ELR (cell line): ENCODE results near the gene AGAP1.
A peak's percentile ranks its signal among the peaks of the same experiment; 100 is the strongest.

Experiments used
- DNase-seq: peaks from one replicate; pipeline ENCODE4 v3.0.0-alpha.2; 2015; ENCODE audit warnings: low read depth

Gene AGAP1

DNA sequence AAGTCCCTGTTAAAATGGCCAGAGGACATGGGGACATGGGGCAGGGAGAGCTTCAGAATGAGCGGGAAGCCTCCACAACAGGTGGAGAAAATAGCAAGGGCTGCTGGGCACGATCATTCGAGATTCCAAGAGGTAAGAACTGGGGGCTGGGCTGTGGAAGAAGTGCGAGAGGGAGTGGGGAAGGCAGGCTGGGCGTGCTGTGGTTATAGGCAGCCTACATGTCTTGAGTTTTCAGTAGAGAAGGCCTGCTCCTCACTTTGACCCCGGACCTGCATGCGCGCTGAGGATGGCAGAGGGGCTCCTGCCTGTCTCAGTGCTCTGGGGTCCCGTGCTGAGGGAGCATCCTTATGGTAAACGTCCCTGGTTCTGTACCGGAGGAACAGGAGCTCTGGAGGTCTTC lies 115.5 kb downstream of the AGAP1 start:
- no peak for DNase-seq

DNA sequence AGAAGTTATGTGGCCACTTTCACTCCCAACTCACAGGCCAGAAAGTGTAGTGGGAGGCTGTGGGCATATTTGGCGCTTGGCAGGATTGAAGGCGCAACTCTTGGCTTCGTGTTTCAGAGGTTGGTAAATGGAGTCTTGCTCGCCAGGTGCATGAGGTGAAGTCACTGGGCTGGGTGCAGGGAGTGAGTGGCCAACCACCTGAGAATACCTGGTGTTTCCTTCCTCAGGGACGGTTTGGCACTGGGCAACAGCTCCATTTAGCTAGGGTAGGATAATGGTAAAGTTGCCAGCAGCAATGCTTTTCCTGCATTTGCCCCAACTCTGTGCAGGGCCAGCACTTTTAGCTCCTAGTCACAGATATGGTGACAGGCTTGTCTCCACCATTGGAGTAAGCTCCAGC lies 115.9 kb downstream of the AGAP1 start:
- no peak for DNase-seq

DNA sequence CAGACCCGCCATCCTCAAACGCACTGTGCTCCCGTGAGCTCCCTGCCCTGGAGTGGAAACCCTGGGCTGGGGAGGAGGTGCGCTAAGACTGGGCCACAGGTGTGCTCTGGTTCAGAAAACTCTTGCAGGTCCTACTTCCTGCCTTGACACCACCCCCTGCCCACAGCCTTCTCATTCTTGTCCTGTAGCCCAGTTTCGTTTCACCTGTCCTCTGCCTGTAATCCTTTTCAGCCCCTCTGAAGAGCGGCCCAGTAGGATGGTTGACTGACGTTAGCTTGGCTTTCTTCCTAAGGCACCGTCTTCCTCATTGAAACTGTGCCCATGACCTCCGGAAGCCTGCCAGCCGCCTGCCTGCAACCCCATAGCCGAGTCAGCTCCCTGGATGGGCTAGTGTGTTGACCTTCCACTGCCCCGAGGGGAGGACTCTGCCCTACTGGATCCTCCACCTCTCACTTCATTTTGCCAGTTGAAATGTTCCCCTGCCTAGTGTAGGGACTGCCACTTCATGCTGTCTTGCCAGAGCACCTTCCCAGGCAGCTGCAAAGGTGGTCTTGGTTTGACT lies 116.9 kb downstream of the AGAP1 start:
- no peak for DNase-seq

DNA sequence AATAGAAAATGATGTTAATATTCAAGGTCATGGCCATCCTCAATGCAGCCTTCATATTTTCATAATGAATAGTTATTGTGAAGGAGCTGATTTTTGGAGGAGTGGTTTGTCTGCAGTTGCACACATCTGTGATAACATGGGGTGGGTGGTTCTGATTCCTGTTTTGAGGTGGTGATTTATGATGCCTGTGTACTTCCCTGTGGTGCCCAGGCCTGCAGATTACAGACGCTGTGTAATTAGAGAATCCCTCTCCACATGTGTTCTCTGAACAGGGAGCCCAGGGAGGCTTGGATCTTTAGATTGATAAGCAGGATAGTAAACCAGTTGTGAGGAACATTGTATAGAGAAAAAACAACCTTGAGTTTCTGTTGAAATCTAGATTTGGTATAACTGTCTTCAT lies 117.5 kb downstream of the AGAP1 start:
- no peak for DNase-seq

DNA sequence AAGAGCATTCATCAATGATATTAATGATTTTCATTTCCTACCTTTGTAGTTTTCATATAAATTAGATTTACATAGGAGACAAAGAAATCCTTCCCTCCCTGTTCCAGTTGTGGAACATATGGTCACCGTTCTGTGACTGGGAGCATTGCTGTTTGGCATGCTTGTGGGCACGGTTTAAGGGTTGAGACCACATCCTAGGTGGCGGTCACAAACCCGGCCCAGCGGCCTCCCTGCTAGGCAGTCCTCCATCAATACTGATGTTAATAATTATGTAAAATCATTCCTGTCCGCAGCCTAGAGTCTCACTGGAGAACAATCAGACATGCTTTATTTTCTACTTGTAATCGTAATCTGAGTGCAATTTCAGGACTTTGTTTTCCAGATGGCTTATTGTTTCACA lies 117.9 kb downstream of the AGAP1 start:
- DNase-seq = no peak

DNA sequence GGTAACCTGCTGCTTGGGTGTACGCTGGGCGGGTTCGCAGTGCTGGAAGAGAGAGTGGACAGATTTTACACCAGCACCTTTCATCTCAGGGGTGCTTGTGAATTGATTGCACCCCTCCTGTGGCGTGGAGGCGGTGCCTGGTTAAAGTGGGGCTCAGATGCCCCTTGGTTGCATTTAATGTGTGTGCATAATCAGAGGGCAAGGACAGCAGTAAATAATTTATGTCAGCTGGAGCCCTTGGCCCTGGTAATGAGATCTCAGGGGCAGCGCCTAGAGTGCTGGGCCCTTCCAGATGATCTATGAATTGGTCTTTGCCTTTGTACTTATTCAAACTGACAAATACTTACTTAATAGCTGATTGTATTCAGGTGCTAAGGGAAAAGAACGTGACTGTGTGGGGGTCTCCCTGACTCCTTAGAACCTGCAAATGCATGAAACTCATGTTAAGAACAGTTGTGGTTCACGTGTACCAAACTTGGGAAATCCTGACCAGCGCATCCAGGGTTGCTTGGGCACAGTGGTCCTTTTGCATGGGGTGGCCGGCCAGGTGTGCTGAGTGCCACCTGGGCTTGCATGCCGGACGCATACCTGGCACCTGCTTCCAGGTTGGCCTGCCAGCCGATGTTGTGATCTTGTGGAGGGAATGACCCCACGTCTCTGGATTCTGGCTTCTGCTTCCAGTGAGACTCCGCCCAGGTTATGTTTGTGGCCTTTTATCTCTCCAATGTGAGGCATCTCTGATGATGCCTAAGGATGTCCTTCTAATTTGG lies 118.5 kb downstream of the AGAP1 start:
- DNase-seq = no peak

DNA sequence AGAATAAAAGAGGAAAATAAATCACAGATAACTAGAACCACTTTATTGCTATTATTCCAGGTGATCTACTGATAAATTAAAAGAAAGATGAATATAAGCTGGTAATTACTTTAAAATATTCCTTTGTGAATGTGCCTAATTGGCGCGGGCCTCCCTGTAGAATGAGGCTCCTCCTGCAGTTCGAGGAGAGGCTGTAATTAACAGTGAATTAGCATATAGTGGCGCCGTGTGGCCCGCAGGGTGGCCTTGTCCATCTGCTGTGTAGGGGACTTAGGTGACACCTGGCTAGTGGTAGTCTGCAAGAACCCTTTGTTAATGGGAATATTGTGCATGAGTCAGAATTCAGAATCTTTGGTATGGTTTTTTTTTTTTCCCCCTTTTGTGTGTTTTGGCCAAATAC lies 119.8 kb downstream of the AGAP1 start:
- DNase-seq = no peak

DNA sequence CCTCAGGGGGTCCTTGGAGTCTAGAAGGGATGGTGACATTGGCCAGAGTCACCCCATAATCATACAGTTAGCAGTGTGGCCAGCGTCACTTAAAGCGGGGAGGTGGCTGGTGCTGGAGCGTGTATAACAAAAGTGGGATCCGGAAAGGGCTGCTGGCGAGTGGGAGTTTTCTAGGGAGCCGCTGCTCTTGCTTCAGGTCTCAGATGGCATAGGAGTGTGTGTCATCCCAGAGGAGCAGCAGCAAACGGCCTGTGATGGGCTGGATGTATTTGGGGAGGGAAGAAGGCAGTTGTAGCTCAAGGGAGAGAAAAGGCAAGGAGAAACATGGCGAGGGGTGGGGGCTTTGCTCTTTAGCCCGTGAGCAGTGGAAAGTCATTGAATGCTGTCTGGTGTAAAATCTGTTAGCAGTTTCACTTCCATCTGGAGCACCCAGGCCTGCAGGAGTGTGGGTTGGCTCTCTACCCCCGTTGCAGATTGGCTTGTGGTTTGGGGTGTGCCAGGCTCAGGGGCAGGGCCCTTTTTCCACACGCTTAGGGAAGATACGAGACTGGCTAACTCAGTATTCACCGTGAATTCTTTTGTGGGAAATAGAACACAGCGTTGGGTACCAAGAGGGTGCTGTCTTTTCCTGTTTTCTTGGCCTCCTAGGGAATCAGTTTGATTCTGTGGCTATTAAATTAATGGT lies 120.5 kb downstream of the AGAP1 start:
- no peak for DNase-seq

DNA sequence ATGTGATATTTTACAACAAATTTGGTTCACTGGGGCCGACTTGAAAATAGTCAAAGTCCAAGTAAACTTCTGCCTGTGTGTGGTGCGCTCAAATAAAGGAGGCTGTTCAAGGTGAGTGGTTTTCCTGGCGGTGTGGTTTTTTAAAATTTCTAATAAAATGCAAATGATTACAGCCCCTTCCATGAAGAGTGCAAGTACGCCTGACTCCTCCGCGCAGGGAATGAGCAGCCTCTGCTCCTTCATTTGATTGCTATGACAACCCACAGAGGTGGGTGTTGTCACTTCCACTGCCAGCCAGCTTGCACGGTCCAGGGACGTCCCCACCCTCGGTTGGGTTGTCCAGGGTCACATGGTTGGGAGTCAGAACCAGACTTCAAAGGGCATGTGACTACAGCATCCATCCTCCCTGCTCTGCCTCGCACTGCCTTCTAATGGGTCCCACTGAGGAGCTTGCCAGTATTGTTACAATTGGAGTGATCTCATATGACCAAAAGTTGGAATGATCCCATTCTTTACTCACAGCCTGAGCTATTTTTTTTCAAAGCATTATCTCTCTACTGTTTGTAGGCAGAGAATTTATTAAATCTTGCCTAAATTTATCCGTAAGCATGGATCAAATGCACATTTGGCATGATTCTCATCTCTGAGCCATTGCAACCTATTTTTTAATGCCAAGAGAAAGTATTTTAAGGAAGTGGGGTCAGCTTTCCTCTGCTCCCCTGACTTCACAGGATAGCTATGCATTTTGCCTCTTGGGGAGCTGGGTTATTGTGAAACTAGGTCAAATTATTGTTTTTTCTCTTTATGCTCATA lies 121.3 kb downstream of the AGAP1 start:
- DNase-seq = peak; percentile 33

DNA sequence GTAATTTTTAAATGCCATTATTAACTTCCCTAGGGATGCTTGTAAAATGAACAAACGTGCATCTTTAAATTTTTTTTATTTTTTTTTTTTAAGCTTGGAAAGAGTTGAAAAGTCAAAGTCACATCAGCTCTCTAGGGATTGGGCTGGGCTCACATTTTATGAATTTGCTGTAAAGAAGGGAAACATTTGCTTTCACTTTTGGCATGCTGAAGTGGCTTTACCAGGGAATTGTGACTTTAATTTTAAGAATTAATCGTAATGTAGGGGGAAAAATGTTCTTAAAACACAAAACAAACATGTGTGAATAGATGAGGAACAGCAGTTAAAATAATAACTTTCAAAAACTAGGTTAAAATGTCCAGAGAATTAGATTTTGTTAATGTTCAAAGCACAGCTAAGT lies 123.0 kb downstream of the AGAP1 start:
- no peak for DNase-seq

DNA sequence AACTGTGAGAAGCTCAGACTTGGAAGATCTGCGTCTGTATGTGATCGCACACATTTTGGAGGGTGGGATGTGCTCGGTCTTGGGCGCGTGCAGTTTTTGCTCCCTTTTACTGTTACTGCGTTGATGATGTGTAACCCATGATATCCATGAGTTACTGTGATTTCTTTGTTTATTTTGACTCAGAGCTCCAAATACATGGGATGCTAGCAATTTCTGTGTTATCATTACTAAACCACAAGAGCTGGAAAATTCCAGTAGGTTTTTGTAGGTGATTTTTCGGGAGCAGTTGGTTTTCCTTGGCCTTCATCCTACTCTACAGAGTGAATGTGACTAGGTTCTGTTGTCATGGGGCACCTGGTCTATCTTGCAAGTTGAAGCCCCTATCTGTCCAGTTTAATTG lies 124.2 kb downstream of the AGAP1 start:
- peak; percentile 58 for DNase-seq

DNA sequence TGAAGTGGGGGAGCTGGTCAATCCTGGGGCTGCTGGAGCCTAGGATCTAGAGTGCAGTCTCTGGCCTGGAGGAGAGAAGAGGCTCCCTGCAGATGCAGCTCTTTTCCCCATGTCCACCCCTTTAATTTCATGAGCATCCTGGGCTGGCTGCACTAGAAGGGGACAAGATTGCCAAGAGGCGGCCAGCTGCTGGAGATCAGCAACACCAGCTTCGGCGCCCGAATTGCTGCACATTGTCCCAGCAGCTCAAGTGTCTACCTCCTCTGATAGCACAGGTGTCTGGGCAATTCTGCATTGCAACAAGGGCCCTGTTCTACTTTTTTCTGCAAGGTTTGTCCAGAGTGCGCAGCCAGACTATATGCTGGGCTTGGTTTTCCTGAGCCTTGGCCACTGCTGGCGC lies 125.7 kb downstream of the AGAP1 start:
- DNase-seq = no peak

DNA sequence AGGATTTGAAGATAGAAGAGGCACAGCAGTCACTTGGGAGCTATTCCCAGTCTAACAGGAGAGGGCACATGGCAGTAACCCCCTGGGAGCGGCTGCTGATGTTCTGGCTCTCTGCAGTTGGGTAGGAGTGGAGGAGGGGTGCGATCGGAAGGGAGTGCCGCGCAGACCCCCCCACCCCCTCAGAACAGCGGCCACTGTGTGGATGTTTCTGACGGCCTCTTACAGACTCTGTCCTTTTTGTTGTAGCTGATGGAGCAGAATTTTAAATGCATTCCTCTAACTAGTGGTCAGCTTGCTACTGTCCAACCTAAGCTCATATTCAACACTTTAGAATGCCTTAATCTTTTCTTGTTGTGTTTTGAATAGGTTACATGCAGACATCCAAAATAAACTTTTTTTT lies 127.9 kb downstream of the AGAP1 start:
- no peak for DNase-seq

DNA sequence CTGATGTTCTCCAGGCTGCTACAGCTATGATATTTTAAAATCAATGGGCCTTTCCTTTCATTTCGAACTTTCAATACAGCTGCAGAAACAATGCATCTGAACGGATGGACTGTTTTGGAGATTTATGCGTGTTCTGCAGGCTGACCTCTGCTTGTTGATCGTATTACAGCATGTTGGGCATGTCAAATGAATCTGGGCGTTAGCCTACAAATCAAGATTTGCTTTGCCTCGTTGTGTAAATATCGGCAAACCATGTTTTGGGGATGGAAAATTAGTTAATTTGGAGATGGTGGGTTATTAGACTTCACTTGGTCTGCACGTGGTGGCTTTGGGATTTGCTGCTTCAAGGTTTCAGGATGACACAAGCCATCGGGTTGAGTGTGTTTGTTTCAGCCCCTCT lies 129.3 kb downstream of the AGAP1 start:
- DNase-seq = no peak

DNA sequence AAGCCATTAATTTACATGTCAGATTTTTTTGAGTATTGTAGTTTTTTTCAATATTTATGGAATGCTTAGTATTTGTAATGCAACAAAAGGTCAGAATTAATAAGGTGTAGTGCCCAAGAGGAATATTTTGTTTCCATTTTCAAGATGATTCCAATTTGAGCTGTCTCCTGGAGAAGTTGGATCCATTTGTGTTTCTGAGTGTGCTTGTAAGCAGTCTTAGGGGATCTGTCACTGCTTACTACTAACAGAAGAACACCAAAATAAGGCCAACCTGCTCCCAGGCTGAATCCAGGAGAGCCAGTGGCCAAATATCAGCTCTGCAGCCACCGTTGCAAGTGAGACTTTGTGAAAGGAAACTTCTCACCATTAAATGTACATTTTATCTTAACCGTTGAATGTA lies 129.9 kb downstream of the AGAP1 start:
- no peak for DNase-seq

DNA sequence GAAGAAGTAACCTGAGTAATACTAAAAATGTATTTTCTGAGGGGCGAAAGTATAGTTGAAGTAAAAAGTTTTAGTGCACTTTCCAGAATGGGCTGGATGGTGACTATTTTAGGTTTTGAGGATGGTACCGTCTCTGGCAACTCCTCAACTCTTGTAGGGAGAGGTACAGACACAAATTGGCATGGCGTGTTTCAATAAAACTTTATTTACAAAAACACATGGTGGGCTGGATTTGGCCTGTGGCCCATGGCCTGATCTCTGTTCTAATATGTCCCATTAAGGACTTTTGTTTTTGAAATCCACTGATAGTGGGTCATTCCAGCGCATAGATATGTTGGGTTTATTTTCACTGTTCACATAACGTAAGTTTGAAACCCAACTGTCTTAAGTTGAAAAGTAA lies 132.8 kb downstream of the AGAP1 start:
- no peak for DNase-seq

DNA sequence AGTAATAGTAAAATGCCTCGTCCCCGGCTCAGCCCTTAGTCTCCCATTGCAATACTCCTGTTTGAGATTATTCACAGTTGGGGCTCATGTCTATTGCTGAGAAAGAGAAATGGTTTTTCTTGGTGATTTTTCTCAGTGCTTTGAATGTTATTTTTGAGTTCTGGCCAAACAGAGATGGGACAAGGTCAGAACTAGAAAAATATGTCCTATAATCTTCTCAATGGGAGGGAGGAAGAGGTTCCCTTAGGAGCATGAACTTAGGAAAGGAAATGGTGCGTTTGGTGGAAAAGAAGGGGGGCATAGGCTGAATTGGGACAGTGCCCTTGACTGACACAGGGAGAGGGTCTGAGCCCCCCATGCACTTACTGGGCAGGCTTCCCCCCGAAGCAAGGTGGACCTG lies 133.8 kb downstream of the AGAP1 start:
- DNase-seq = no peak

DNA sequence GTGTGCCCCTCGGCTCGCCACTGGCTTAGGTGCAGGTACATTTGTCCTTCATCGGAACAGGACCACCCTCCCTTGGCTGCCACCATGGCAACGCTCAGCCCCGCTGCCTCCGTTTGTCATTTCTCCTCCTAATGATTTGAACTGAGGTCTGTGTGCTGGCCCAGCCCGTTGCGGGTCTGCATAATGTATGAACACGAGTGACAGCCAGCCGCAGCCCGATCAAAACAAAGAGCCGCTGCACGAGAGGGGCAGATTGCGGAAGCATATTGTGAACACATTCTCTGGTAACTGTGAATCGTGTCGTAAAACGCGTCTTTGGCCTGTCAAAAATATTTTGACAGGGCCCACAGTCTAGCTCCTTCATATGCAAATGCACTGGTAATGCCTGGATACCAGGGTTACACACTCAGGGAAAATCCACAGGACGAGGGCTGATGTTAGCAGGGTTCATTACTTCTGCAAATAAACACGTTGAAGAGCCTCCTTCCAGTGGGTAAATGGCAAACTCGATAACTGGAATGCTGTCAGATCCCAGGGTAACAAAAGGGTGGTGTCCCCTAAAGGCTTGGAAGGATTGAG lies 137.0 kb downstream of the AGAP1 start:
- no peak for DNase-seq

DNA sequence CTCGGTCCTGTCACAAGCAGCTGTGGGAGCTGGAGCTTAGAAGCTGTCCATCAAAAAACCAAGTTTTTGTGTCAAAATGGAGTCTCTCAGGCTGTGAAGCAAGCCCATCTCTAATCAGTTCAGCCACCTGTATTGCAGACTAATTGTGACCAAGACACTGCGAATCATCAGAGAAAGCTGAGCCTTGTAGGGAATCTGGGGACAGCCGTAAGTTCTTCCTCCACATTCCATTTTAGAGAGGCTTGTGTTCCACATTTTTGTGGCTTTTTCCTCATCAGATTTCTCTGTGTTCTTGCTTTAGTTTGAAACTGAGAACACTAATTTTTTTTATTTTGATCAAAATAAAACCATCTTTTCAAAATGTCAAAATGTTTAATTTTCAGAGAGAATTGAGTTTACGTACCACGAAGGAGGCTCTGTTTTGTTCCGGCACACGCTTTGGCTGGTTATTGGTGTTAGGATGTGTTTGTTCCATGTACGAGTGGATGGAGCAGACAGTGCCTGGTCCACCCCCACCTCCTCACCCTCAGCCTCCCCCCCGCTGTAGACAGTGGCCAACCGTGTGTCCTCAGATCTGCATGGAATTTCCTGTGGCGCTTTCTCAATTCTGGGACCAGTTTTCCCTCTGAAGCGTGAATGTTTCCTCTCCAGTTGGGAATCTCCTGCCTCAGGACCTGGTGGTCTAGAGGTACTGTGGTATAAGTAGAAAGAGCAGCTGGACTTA lies 140.8 kb downstream of the AGAP1 start:
- DNase-seq = peak; percentile 17

DNA sequence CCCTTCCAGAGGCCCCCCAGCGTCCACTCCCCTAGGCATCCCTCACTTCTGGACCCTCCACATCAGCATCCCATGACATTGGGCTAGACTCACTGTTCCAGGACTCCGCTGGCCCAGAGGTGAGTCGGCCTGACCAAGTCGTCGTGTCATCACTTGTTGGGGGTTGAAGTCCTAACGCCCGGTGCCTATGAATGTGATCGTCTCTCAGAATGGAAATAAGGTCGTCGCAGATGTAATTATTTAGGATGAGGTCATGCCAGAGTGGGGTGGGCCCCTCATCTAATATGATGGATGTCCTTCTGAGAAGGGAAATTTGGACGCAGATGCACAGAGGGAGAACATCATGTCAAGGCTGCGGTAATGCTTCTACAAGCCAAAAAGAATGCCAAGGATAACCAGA lies 142.7 kb downstream of the AGAP1 start:
- no peak for DNase-seq

DNA sequence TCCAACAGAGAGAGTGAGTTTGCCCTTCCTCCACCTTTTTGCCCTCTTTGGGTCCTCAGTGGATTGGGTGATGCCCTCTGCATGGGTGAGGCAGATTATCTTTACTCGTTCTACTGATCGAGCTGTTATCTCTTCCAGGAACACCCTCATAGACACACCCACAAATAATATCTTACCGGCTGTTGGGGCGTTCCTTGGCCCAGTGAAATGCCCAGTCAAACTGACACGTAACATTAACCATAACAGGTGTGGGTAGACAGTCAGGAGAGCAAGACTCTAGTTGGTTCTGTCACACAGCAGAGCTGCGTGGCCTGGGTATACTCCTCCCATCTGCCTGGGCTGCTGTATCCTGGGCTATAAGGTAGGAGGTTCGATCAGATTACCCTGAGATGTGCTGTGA lies 144.1 kb downstream of the AGAP1 start:
- DNase-seq = no peak
